GM12878 (cell line): ENCODE measurements around the gene USP50. TPM values are rescaled to one million over a fixed set of nuclear protein-coding genes. Genes with fewer than 3 reads are reported as not detected.

ENCODE experiments used
- ATAC-seq: fragments of 200-7000 bp; cut with Tn5 transposase; 3 replicates; pipeline ENCODE4 v1.9.1; 2020; ENCODE audit warnings: mild to moderate bottlenecking, moderate library complexity
- BruUV-seq: library from RNA; stranded (reverse); fragments of 400-500 nt; replicated peaks from 2 replicates; lab custom pipeline; 2021; lab: Mats Ljungman, UMichigan
- CTCF ChIA-PET: fragments of 300-600 bp; sonication (Branson Sonifier 250); formaldehyde crosslinking; extraction: SDS; loops from one replicate; lab custom pipeline; 2021; ENCODE audit warnings: inconsistent platforms; lab: Yijun Ruan, JAX
- POLR2A ChIA-PET: fragments of 350-600 bp; formaldehyde crosslinking; extraction: SDS; loops from one replicate; lab custom pipeline; 2021; ENCODE audit warnings: inconsistent platforms; lab: Charles Lee
- RAD21 ChIA-PET: fragments of 300-600 bp; sonication (Branson Sonifier 250); formaldehyde crosslinking; loops from one replicate; lab custom pipeline; 2023; ENCODE audit warnings: antibody characterized with exemption; ENCODE audit not compliant: unreplicated experiment; lab: Charles Lee
- SMC1A ChIA-PET: fragments of 300-600 bp; sonication (Branson Sonifier 250); formaldehyde crosslinking; loops from one replicate; lab custom pipeline; 2023; ENCODE audit not compliant: unreplicated experiment, uncharacterized antibody; lab: Charles Lee
- DNase-seq: peaks from one replicate; pipeline ENCODE4 v3.0.0-alpha.2; 2011; ENCODE audit warnings: low read depth, low spot score
- FAIRE-seq: peaks from 3 replicates; lab custom pipeline; 2011; peaks lifted over from hg19 to GRCh38; lab: Jason Lieb, UNC
- H2AFZ ChIP-seq: 2 replicates; pipeline ENCODE4 v1.6.0; 2011; ENCODE audit warnings: low read depth, low read length, control low read depth; ENCODE audit not compliant: control insufficient read depth
- H3K27ac ChIP-seq: 2 replicates; pipeline ENCODE4 v1.5.1; 2011; ENCODE audit warnings: control low read depth; ENCODE audit not compliant: control insufficient read depth, insufficient read depth
- H3K27me3 ChIP-seq, 2 experiments: replicated peaks in 1 of 2; 2 replicates each; pipeline versions ENCODE4 v1.6.0 to v1.6.1; 2011; ENCODE audit warnings: low read length in 1 of 2; ENCODE audit not compliant: control insufficient read depth in 2 of 2, insufficient read depth in 2 of 2
- H3K36me3 ChIP-seq, 2 experiments: 2 replicates each; pipeline ENCODE4 v1.5.1; 2011; ENCODE audit warnings: low read length in 1 of 2; ENCODE audit not compliant: control insufficient read depth in 2 of 2, insufficient read depth in 2 of 2
- H3K4me1 ChIP-seq: 2 replicates; pipeline ENCODE4 v1.6.1; 2011; ENCODE audit warnings: mild to moderate bottlenecking, low read length, moderate library complexity, mixed read lengths; ENCODE audit not compliant: control insufficient read depth, insufficient read depth
- H3K4me2 ChIP-seq: 2 replicates; pipeline ENCODE4 v1.6.0; 2011; ENCODE audit warnings: control low read depth; ENCODE audit not compliant: control insufficient read depth, insufficient read depth
- H3K4me3 ChIP-seq: fragments of 200-600 bp; sonication (generic); 2 replicates; pipeline ENCODE4 v1.5.1; 2016
- H3K79me2 ChIP-seq: 2 replicates; pipeline ENCODE4 v1.6.0; 2011; ENCODE audit warnings: low read length; ENCODE audit not compliant: control insufficient read depth, insufficient read depth
- H3K9ac ChIP-seq: 2 replicates; pipeline ENCODE4 v1.8.0; 2011; ENCODE audit warnings: low read length, control low read depth, mixed read lengths; ENCODE audit not compliant: control insufficient read depth, insufficient read depth
- H3K9me3 ChIP-seq: replicated peaks from 3 replicates; pipeline ENCODE4 v1.5.1; 2011; ENCODE audit warnings: mild to moderate bottlenecking, low read length; ENCODE audit not compliant: control insufficient read depth, insufficient read depth
- H4K20me1 ChIP-seq: 2 replicates; pipeline ENCODE4 v1.6.0; 2011; ENCODE audit not compliant: control insufficient read depth, insufficient read depth
- ATF2 ChIP-seq: IDR thresholded peaks from 2 replicates; pipeline ENCODE4 v1.6.1; 2012; ENCODE audit warnings: low read length, inconsistent platforms
- JUNB ChIP-seq: IDR thresholded peaks from 2 replicates; pipeline ENCODE4 v1.6.1; 2016; ENCODE audit warnings: antibody characterized with exemption, mild to moderate bottlenecking
- RUNX3 ChIP-seq: IDR thresholded peaks from 2 replicates; pipeline ENCODE4 v1.6.1; 2012; ENCODE audit warnings: low read length, inconsistent platforms
- ZNF24 ChIP-seq: fragments of 450-650 bp; IDR thresholded peaks from 2 replicates; pipeline ENCODE4 v1.6.1; 2017; ENCODE audit warnings: antibody characterized with exemption, mild to moderate bottlenecking
- ZNF384 ChIP-seq: IDR thresholded peaks from 2 replicates; pipeline ENCODE4 v1.6.1; 2012; ENCODE audit warnings: low read depth, mild to moderate bottlenecking, low read length, improper control_type of control experiment, borderline replicate concordance
- ZSCAN29 ChIP-seq: fragments of 450-650 bp; IDR thresholded peaks from 2 replicates; pipeline ENCODE4 v1.6.1; 2017; ENCODE audit warnings: mild to moderate bottlenecking, moderate library complexity
- WGBS: methylation state at CpG from one replicate; pipeline ENCODE4 v1.1.6; 2016; ENCODE audit warnings: low lambda C conversion rate; ENCODE audit not compliant: insufficient replicate concordance, insufficient coverage; ENCODE audit errors: missing lambda C conversion rate; 5-methylcytosine and 5-hydroxymethylcytosine counted together
- in situ Hi-C: fragments of 300-500 bp; cut with MboI; formaldehyde crosslinking; loops from 9 replicates; pipeline ENCODE4 v1.14.3; 2018; ENCODE audit warnings: mixed read lengths
- intact Hi-C: fragments of 100-400 bp; cut with micrococcal nuclease; formaldehyde crosslinking; loops from one replicate; pipeline ENCODE4 v1.14.2; 2022; ENCODE audit not compliant: unreplicated experiment
- polyA plus RNA-seq, 11 experiments: library from polyadenylated mRNA; depleted of rRNA in 4 of 11; unstranded in 6 of 11; stranded (reverse) in 5 of 11; fragments of >200 nt; fragmentation: Nextera tagmentation in 4 of 11; fragmentation: Illumina TruSeq in 1 of 11; extraction: Ambion mirVana in 4 of 11; extraction: Trizol in 1 of 11; gene quantifications; 1 replicate in 1 of 11; 2 replicates in 10 of 11; pipeline versions ENCODE4 v1.2.1 to v1.2.3, GENCODE V29; 2011 to 2016; ENCODE audit warnings: inconsistent platforms in 2 of 11, missing spikeins in 2 of 11, low read depth in 1 of 11
- total RNA-seq, 4 experiments: library from RNA; depleted of rRNA in 3 of 4; stranded (reverse); fragments of >200 nt in 3 of 4; fragmentation: Illumina TruSeq in 1 of 4; extraction: Trizol in 1 of 4; gene quantifications; 2 replicates each; pipeline versions ENCODE4 v1.2.1 to v1.2.3, GENCODE V29; 2013 to 2021
- TF ChIP-seq, protein P1 (sequence below): IDR thresholded peaks from 2 replicates; pipeline ENCODE4 v1.6.1; 2011; ENCODE audit warnings: borderline replicate concordance, low read depth, mild to moderate bottlenecking, moderate library complexity, low read length; ENCODE audit not compliant: insufficient read depth, poor library complexity, severe bottlenecking
- TF ChIP-seq, protein P2 (sequence below): IDR thresholded peaks from 2 replicates; pipeline ENCODE4 v1.6.1; 2011; ENCODE audit warnings: borderline replicate concordance, low read depth, mild to moderate bottlenecking, moderate library complexity, mixed read lengths, low read length; ENCODE audit not compliant: insufficient read depth; ENCODE audit errors: extremely low read length

USP50 gene
- total and polyA plus RNA-seq, 10 of the 15 experiments (the other 5 are each of a cell fraction or from before 2014, with no cell fraction given), result 0.15 to 0.21 (median 0.19) TPM; not detected in 7

- no peak for TF ChIP-seq ZSCAN29
- TF ChIP-seq ATF2, result no peak
- TF ChIP-seq, protein P1, sequence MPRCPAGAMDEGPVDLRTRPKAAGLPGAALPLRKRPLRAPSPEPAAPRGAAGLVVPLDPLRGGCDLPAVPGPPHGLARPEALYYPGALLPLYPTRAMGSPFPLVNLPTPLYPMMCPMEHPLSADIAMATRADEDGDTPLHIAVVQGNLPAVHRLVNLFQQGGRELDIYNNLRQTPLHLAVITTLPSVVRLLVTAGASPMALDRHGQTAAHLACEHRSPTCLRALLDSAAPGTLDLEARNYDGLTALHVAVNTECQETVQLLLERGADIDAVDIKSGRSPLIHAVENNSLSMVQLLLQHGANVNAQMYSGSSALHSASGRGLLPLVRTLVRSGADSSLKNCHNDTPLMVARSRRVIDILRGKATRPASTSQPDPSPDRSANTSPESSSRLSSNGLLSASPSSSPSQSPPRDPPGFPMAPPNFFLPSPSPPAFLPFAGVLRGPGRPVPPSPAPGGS, result no peak
- TF ChIP-seq, all 136 proteins: peak for 0
Measured at GRCh38 chr15:50471072-50471471, 75.4 kb downstream of the USP50 start (continued).

DNA sequence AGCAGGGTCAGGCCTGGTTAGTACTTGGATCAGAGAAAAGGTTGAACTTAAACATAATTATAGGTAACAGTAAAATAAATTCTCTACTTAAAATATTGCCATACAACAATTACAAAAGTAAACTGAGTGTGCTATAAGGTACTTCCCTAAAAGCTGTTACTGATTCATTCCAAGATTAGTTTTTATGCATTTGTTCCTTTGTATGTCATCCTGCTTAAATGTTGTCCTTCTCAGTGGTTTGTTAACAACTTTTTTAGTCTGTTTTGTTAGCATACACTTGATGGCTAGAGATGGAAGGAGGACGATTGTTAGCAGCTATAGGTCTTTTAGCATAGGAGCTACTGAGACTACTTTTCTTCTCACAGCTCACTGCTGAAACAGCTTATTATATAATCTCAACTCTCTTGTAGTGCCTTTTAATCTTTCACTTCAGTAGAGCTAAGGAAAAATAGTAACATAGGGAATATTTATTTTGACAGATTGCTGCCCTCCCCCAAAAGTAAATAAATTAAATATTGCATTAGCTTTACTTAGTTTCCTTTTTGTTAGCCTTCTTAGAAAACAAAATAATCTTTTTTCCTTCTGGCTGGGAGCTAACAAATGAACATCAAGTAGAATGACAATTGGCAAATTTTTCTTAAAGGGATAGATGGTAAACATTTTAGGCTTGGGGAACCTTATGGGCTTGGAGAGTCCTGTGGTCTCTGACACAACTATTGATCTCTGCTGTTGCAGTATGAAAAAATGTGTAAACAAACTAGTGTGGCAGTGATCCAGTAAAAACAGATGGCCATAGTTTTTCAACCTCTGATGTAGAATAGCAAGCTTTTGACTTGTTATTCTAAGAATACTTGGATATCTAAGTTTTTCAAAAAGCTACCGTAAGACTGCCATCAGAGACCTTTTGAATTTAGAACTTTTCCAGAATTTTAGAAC lies 82.8 kb downstream of the USP50 start:
- Histone ChIP-seq H3K79me2 (no peaks in the 10 kb centered on the region; the same call in 1 of the 2 replicates), H3K9ac (no peak overlapping the region), H2AFZ (no peak overlapping the region), H3K4me2 (0 out of 2 replicates have a peak overlapping the region, but pooled peaks have one; percentile 40), H3K27me3 (no peaks in the 10 kb centered on the region), H3K4me3 (no peak overlapping the region), H3K4me1 (peaks cover 13% of the 10 kb centered on the region), H3K36me3 (peaks cover 6 to 23% of the 10 kb centered on the region in 2 experiments), H3K9me3 (no peaks in the 10 kb centered on the region), H4K20me1 (no peaks in the 10 kb centered on the region), H3K27ac (peak overlapping the region; percentile 2; the same call in 1 of the 2 replicates)
- BruUV-seq, result TSS peak; percentile 37
- 62% methylated on average over 2 of the region's 2 CpGs for WGBS
- ChIA-PET CTCF (interaction anchor here (0.6 to 1.3 kb wide), 2 partner anchors 13 to 15 kb away, joined by 3 read pairs; no protein-coding TSS in a partner anchor), SMC1A (interaction anchor here (0.6 to 1.4 kb wide), 6 partner anchors 10 to 553 kb away, joined by 3 to 4 read pairs (median 3); no protein-coding TSS in a partner anchor), POLR2A (interaction anchor here (0.5 to 1.3 kb wide), 5 partner anchors 14 to 440 kb away, joined by 3 to 4 read pairs (median 3); no protein-coding TSS in a partner anchor), RAD21 (no interaction called here)
- no peak for FAIRE-seq
- TF ChIP-seq, protein P2, sequence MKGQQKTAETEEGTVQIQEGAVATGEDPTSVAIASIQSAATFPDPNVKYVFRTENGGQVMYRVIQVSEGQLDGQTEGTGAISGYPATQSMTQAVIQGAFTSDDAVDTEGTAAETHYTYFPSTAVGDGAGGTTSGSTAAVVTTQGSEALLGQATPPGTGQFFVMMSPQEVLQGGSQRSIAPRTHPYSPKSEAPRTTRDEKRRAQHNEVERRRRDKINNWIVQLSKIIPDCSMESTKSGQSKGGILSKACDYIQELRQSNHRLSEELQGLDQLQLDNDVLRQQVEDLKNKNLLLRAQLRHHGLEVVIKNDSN, result no peak
- TF ChIP-seq ZNF24, result 0 out of 2 replicates have a peak, but pooled peaks have one; percentile 15
- peak; percentile 67 for TF ChIP-seq JUNB
- peak; percentile 48 for TF ChIP-seq RUNX3
- TF ChIP-seq ZNF384, result no peak
- intact Hi-C loops, result no loop called here
- no peak for DNase-seq
- ATAC-seq, result peak; percentile 38
- in situ Hi-C loops, result no loop called here
